Heart left ventricle (tissue), 16 donors: ENCODE data around the gene UBE4A. TPM values are rescaled to one million over a fixed set of nuclear protein-coding genes. Genes with fewer than 3 reads are reported as not detected.

Experiments
- ATAC-seq, 4 donors: fragments of 200-7000 bp; cut with Tn5 transposase; one replicate each; pipeline ENCODE4 v1.9.1; 2020 to 2022; ENCODE audit warnings: moderate library complexity in 4 of 4, mild to moderate bottlenecking in 3 of 4, moderate number of reproducible peaks in 1 of 4
- DNase-seq, 5 donors: peaks; one replicate each; pipeline ENCODE4 v3.0.0-alpha.2; 2020
- H3K27ac ChIP-seq, 12 donors: fragments of 200-600 bp; sonication (generic) in 4 of 12; one replicate each; pipeline versions ENCODE4 v1.5.0 to v1.8.0; 2016 to 2022; ENCODE audit warnings: mild to moderate bottlenecking in 2 of 12
- H3K27me3 ChIP-seq, 9 donors: fragments of 200-600 bp; sonication (generic) in 2 of 9; one replicate each; pipeline versions ENCODE4 v1.5.1 to v1.8.0; 2016 to 2022; ENCODE audit warnings: mild to moderate bottlenecking in 3 of 9
- H3K36me3 ChIP-seq, 9 donors: fragments of 200-600 bp; sonication (generic) in 2 of 9; one replicate each; pipeline versions ENCODE4 v1.5.0 to v1.8.0; 2018 to 2022; ENCODE audit warnings: mild to moderate bottlenecking in 2 of 9
- H3K4me1 ChIP-seq, 12 donors: fragments of 200-600 bp; sonication (generic) in 4 of 12; one replicate each; pipeline versions ENCODE4 v1.5.0 to v1.8.0; 2016 to 2022; ENCODE audit warnings: mild to moderate bottlenecking in 3 of 12
- H3K4me3 ChIP-seq, 12 donors: fragments of 200-600 bp; sonication (generic) in 4 of 12; one replicate each; pipeline versions ENCODE4 v1.5.0 to v1.8.0; 2017 to 2022; ENCODE audit warnings: mild to moderate bottlenecking in 9 of 12, moderate library complexity in 4 of 12
- H3K9me3 ChIP-seq, 12 donors: fragments of 200-600 bp; sonication (generic) in 4 of 12; one replicate each; pipeline versions ENCODE4 v1.5.0 to v1.8.0; 2016 to 2022; ENCODE audit warnings: mild to moderate bottlenecking in 1 of 12
- CTCF ChIP-seq, 12 donors: fragments of 200-600 bp; sonication (generic) in 4 of 12; IDR thresholded peaks; one replicate each; pipeline versions ENCODE4 v1.5.0 to v1.8.0; 2018 to 2022; ENCODE audit warnings: antibody characterized with exemption in 12 of 12, mild to moderate bottlenecking in 5 of 12
- POLR2A ChIP-seq, 2 donors: fragments of 450-650 bp; IDR thresholded peaks; one replicate each; pipeline ENCODE4 v1.6.1; 2017; ENCODE audit warnings: antibody characterized with exemption in 2 of 2, mild to moderate bottlenecking in 2 of 2, moderate library complexity in 2 of 2
- WGBS, 4 donors: extraction: QIAGEN DNeasy Blood & Tissue Kit in 2 of 4; methylation state at CpG; one replicate each; pipeline versions ENCODE4 v1.1.5 to v1.1.7; 2013 to 2018; 5-methylcytosine and 5-hydroxymethylcytosine counted together
- intact Hi-C, 10 donors: fragments of 100-400 bp; cut with DNase I; formaldehyde crosslinking; loops; one replicate each; pipeline versions ENCODE4 v1.11.1 to v1.14.2; 2022
- polyA plus RNA-seq, 2 donors: library from polyadenylated mRNA; stranded (reverse); fragments of 200-250 nt; gene quantifications; one replicate each; pipeline ENCODE4 v1.2.3, GENCODE V29; 2013
- total RNA-seq, 9 donors: library from RNA; depleted of rRNA in 2 of 9; stranded (reverse); fragments of >200 nt in 2 of 9; fragmentation: NEBNext Ultra II Directional in 3 of 9; extraction: Animal tissue kit (Norgen Biotek cat#: 25700) in 3 of 9; gene quantifications; one replicate each; pipeline versions ENCODE4 v1.1.0 to v1.2.4, GENCODE V29; 2016 to 2023
- donor health status: ischemic (EF 13 %, LVEDD 7.1; RV severe dilation, severe dysfunction).
- donor health status: healthy with polysubstance abuse.
- donor health status: DM: no; HTN: yes; CAD: no.
- donor health status: DM: no; HTN: no; CAD: no.
- donor health status: ischemic (EF 25% LVEDD 6.9; RV normal size, moderate dysfunction).
- donor health status: ischemic (EF 25% LVEDD 5.7; RV mildly dilated, moderate dysfunction).
- donor health status: healthy.
- donor health status: DM: yes; HTN: yes; CAD: no.
- donor health status: ischemic (EF 35%, LVEDD 5.7; RV mildly dilated, moderate dysfunction).
- donor health status: nonischemic (EF 11% LVEDD 7.7; RV severe dilation, severe dysfunction).
- donor health status: DM: yes; HTN: yes; CAD: no.
- donor health status: PGD.
- donor health status: ischemic (EF 29% LVEDD 5.4; RV normal size, mild dysfunction).
- donor health status: nonischemic (EF 23%, LVEDD 6.1; RV moderate dilation, normal function).

Gene UBE4A
- total and polyA plus RNA-seq, 11 donors: 13.0 to 50.3 (median 39.7) TPM

- WGBS, 4 donors: 68 to 77% (median 73%) methylated on average over 4 of the region's 4 CpGs
- Histone ChIP-seq H3K36me3 (no peaks in the 10 kb centered on the region), H3K4me3 (no peak overlapping the region), H3K4me1 (peaks cover 0 to 16% (median 7%) of the 10 kb centered on the region in 12 donors), H3K27me3 (peaks cover 0 to 29% (median 13%) of the 10 kb centered on the region in 9 donors), H3K9me3 (peaks cover 0 to 4% (median 0%) of the 10 kb centered on the region in 12 donors), H3K27ac (no peak overlapping the region)
- intact Hi-C loops: no loop called here
- no peak for ATAC-seq
- DNase-seq: no peak
- no peak for TF ChIP-seq POLR2A (IDR thresholded peaks at IDR 0.05)
- TF ChIP-seq CTCF (IDR thresholded peaks at IDR 0.05): no peak
Observed at GRCh38 chr11:118311518-118311917, 47.9 kb upstream of the UBE4A start.

GRCh38 chr11:118312328-118312727, 47.1 kb upstream of the UBE4A start:
- no peak for ATAC-seq
- no peak for TF ChIP-seq CTCF (IDR thresholded peaks at IDR 0.05)
- TF ChIP-seq POLR2A (IDR thresholded peaks at IDR 0.05): no peak
- H3K4me1 ChIP-seq: peaks cover 0 to 25% (median 12%) of the 10 kb centered on the region in 12 donors
- H3K9me3 ChIP-seq: peaks cover 0 to 4% (median 0%) of the 10 kb centered on the region in 12 donors
- H3K36me3 ChIP-seq: no peaks in the 10 kb centered on the region
- no peak overlapping the region for H3K4me3 ChIP-seq
- no peak for DNase-seq
- intact Hi-C loops: no loop called here
- H3K27ac ChIP-seq: no peak overlapping the region
- WGBS, 4 donors: 92 to 94% (median 94%) methylated on average over 2 of the region's 2 CpGs
- peaks cover 0 to 29% (median 13%) of the 10 kb centered on the region in 9 donors for H3K27me3 ChIP-seq

GRCh38 chr11:118313242-118313641, 46.2 kb upstream of the UBE4A start:
- 54 to 61% (median 60%) methylated on average over 4 of the region's 4 CpGs for WGBS, 4 donors
- peaks cover 0 to 29% (median 13%) of the 10 kb centered on the region in 9 donors for H3K27me3 ChIP-seq

GRCh38 chr11:118314988-118315411, 44.4 kb upstream of the UBE4A start:
- 49 to 57% (median 55%) methylated on average over 7 of the region's 7 CpGs for WGBS, 4 donors
- Histone ChIP-seq H3K27ac (no peak overlapping the region), H3K4me3 (no peak overlapping the region), H3K36me3 (no peaks in the 10 kb centered on the region), H3K9me3 (peaks cover 0 to 4% (median 0%) of the 10 kb centered on the region in 12 donors), H3K27me3 (peaks cover 0 to 29% (median 13%) of the 10 kb centered on the region in 9 donors), H3K4me1 (peaks cover 0 to 51% (median 12%) of the 10 kb centered on the region in 12 donors)
- no peak for DNase-seq
- intact Hi-C loops: no loop called here
- TF ChIP-seq CTCF (IDR thresholded peaks at IDR 0.05) (no peak), POLR2A (IDR thresholded peaks at IDR 0.05) (no peak)
- ATAC-seq: no peak

More at GRCh38 chr11:118313242-118313641, 46.2 kb upstream of the UBE4A start:
- intact Hi-C loops: no loop called here
- peaks cover 0 to 4% (median 0%) of the 10 kb centered on the region in 12 donors for H3K9me3 ChIP-seq
- no peak for DNase-seq
- H3K36me3 ChIP-seq: no peaks in the 10 kb centered on the region
- H3K4me1 ChIP-seq: peaks cover 0 to 34% (median 12%) of the 10 kb centered on the region in 12 donors
- no peak overlapping the region for H3K4me3 ChIP-seq
- H3K27ac ChIP-seq: no peak overlapping the region
- no peak for ATAC-seq
- TF ChIP-seq POLR2A (IDR thresholded peaks at IDR 0.05) (no peak), CTCF (IDR thresholded peaks at IDR 0.05) (no peak)
